DND-41 (cell line): ENCODE measurements around the gene ZIC5.

Experiments
- CTCF ChIP-seq: IDR thresholded peaks from 2 replicates; pipeline ENCODE4 v1.5.1; 2012; ENCODE audit warnings: borderline replicate concordance, low read length, moderate library complexity, mild to moderate bottlenecking; ENCODE audit not compliant: poor library complexity, severe bottlenecking; ENCODE audit errors: extremely low read depth
- EZH2 ChIP-seq: IDR thresholded peaks from 3 replicates; pipeline ENCODE4 v1.6.1; 2012; ENCODE audit warnings: borderline replicate concordance, low read depth, mild to moderate bottlenecking, moderate library complexity, low read length, inconsistent platforms; ENCODE audit not compliant: severe bottlenecking

- TF ChIP-seq CTCF (no peak), EZH2 (no peak)
These were observed 26.2 kb upstream of the ZIC5 start for GRCh38 chr13:99997702-99998214.
